Measurements from ENCODE around the gene WDR59.

DNA sequence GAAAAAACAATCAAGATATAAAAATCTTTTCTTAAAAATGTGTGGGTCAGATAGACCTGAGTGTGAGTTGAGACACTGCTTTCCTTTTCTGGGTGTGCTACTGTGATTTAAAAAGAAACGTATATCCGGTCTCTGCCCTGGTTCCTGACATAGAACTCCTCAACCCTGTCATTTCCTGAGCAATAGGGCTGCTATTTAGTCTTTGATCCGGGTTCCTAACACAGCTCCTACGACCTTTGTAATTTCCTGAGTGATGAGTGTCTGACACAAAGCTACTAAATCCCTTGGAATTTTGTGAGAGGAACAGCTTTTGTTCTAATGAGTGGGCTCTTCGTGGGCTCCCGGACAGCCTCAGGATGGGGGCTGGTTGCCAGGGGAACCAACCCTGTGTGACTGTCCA is 116.4 kb downstream of the WDR59 start:
- TF ChIP-seq, protein P1, sequence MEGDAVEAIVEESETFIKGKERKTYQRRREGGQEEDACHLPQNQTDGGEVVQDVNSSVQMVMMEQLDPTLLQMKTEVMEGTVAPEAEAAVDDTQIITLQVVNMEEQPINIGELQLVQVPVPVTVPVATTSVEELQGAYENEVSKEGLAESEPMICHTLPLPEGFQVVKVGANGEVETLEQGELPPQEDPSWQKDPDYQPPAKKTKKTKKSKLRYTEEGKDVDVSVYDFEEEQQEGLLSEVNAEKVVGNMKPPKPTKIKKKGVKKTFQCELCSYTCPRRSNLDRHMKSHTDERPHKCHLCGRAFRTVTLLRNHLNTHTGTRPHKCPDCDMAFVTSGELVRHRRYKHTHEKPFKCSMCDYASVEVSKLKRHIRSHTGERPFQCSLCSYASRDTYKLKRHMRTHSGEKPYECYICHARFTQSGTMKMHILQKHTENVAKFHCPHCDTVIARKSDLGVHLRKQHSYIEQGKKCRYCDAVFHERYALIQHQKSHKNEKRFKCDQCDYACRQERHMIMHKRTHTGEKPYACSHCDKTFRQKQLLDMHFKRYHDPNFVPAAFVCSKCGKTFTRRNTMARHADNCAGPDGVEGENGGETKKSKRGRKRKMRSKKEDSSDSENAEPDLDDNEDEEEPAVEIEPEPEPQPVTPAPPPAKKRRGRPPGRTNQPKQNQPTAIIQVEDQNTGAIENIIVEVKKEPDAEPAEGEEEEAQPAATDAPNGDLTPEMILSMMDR (IDR thresholded peaks at IDR 0.05): no peak
- no peak for TF ChIP-seq ZFX (IDR thresholded peaks at IDR 0.05; ENCODE audit: borderline replicate concordance)

All from 22Rv1 (cell line).